NK-92 (cell line): ENCODE measurements around the gene NFATC2.

ENCODE experiments used
- DNase-seq: peaks from one replicate; lab custom pipeline; 2025; ENCODE audit not compliant: unreplicated experiment; lab: John Stamatoyannopoulos, UW

The NFATC2 gene

DNA sequence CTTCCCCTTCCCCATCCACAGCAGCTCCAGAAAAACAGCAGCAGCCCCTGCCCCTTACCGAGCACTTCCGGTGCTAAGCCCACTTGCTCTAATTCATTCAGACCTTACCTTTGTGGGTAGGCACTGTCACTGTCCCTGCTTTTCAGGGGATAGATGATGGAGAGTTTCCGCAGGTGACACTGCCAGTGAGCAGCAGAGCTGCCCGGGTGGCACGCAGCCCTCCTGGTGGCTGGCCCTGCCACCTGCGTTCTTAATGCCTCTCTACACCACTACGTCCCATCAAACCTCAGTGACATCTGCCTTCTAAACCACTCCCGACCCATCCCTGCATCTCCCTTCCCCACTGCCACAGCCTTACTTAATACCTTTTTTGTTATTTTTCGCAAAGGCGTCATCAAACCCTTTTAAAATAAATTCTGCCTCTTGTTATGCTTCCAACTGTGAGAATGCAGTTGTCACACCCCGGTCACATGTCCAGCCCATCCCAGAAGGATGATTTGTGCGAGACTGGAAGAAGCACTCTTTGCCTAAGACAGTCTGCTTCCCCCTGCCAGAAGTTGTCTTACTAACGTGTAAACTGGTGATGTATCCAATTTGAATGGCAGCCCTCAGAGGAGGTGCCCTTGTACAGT, 89.7 kb downstream of the NFATC2 start:
- DNase-seq = no peak

DNA sequence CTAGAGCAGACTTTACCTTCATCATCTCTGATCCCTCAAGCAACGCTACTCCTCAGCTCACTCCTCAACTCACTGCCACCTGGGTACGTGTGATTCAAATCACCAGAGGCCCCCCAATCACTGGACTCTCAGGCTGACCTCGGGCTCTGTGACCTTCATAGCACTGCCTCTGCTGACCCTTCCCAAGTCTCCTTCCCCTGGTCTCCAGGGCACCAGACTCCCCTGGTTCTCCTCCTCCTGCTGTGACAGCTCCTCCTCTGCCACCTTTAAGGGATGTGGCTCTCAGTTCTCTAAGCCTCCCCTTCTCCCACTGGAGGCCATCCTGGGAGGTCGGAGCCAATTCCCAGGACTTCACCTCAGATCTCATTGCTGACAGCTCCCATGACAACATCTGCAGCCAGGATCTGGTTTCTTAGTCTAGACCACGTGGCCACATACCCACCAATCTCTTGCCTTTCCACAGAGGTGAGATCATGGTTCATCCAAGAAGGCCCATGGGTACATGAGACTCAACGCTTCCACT, 90.4 kb downstream of the NFATC2 start:
- DNase-seq = no peak

DNA sequence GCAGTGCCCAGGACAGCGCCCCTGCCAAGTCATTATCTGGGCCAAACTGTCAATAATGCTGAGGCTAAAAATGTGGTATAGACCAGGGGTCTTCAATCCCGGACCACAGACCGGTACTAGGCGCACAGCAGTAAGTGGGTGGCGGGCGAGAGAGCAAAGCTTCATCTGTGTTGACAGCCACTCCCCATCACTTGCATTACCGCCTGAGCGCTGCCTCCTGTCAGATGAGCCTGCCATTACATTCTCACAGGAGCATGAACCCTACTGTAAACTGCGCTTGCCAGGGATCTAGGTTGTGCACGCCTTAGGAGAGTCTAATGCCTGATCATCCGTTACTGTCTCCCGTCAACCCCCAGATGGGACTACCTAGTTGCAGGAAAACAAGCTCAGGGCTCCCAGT, 91.0 kb downstream of the NFATC2 start:
- DNase-seq = no peak

DNA sequence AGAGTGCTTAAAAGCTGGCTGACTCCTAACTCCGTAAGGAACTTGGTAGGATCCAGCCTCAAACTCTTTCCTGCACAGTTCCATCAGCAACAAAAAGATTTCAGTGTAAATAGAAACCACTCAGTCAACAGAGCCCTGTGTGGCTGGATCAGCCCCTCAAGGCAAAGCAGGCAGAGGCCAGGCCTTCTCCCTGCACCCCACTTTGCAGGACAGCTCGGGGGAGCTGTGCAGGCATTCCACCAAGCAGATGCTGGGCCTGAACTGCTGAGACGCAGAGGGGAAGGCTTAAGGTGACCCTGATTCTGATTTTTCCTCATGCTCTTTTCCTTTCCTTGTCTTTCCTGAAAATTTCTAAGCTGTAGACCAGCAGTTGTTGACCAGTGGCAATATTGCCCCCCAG, 91.5 kb downstream of the NFATC2 start:
- no peak for DNase-seq

DNA sequence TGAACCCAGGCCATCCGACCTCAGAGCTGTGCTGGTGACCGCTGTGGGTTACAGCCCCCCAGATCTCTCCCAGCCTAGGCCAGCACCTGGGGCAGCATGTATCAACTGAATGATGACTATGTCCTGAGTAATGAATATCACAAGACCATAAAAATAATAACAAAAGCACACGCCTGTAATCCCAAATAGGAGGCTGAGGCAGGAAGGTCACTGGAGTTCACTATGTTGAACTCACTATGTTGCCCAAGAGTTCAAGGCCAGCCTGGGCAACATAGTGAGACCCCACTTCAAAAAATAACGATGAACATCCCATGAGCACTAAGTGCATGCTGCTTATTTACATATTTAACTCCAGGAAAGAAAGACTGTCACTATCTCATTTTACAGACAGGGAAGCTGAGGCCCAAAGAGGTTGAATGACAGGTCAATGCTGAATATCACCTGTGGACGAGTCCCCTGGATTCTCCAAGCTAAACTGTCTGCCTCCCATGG, 92.3 kb downstream of the NFATC2 start:
- DNase-seq = no peak

DNA sequence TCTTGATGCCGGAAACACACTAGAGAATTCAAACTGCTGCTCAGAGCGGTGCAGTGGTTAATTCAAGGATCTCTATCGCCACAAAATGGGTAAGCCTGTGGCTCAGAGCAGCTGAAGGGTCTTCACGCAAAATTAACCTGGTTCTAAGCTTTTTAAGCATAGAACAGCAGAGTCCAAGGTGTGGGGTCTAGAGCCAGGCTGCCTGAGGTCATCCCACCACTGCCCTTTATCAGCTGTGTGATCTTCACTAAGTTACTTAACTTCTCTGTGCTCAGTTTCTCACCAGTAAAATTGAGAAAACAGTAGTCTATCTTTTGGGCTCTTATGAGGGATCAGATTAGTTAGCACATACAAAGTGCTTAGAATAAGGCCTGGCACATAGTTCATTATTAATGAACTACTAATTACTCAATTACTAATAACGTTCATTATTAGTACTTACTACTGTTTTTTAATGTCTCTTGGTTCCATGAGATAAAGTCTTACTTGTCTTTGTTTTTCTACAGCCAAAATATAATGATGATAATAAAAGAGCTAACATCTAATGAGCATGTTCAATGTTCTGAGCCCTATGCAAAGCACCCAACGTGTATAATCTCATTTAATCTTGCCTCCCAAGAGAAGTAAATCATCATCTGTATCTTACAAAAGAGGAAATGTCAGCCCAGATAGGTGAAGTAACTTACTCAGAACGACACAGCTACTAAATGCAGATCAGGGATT, 92.9 kb downstream of the NFATC2 start:
- no peak for DNase-seq

DNA sequence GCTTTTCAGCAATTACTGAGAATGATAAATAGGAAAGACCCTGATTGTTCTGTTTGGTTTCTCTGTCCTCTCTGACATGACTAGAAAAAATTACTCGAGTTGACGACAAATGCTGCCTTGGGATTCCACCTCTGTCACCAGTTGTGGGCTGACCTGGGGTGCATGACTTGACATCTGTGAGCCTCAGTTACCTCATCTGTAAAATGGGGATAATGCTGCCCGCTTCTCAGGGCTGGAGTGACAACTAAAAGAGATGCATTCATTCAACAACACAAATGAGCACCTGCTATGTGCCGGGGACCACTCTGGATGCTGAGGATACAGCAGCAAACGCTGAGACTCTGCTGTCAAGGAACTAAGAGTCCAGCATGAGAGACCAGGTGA, 94.8 kb downstream of the NFATC2 start:
- DNase-seq = no peak

DNA sequence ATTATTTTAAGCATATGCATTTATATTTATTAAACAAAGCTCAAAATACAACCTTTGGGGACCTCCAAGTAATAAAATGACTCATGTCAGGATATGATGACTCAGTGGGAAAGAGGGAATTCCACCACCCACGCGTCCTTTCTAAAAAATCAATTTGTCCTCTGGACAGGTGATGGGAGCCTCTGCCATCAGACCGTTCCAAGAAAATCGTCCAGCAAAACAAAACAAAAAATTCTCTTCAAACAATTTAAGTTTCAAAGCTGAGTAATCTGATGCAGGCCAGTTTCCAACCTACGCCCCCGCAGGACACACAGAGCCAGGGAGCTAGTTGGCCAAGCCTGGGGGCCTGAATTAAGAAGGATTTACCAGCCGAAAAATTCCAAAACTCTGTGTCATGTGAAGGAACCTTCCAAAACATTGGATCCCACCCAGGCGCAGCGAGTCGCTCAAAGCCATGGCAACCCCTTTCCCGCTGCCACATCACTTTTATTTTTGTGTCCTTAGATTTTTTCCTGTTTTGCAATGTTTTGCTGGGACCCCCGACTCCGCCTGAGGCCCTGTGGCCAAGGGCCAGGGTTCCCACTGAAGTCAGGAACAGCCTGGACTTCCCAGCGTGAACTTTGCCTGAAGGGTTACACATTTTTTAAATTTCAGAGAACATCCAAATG, 95.3 kb downstream of the NFATC2 start:
- DNase-seq = no peak

DNA sequence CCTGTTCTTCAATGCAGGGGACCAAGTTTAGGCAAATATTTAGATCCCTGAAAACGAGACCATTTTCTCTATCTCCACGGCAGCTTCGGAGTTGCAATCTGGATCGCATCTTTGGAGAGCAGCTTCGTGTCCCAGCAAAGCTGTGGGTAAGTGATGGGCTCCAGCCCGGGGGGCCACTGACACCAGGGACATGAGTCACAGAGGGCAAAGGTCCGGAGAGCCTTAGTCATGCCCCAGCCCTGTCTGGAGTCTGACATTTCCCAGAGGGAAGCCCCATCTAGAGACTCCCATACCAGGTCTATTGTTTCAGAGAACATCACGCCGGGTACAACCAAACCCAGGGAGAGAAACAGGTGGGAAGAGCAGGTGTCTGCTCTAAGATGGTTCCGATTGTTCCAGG, 95.9 kb downstream of the NFATC2 start:
- DNase-seq = no peak

DNA sequence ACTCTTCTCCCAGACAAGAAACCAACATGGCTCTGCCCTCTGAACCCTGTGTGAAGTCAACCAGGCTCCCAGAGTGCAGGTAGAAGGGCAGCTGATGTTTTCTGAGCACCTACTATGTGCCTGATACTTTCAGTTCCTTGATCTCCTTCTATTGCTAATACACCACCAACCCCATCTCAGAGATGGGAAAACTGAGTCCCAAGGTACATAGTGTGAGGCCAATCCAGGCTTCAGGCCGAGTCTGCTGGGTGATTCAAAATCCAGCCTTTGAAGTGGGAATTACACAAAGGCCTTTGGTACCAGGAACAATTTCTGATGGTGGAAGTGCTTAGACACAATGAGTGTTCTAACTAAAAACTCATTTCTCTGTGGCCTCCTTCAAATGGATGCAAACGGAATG, 96.3 kb downstream of the NFATC2 start:
- no peak for DNase-seq

DNA sequence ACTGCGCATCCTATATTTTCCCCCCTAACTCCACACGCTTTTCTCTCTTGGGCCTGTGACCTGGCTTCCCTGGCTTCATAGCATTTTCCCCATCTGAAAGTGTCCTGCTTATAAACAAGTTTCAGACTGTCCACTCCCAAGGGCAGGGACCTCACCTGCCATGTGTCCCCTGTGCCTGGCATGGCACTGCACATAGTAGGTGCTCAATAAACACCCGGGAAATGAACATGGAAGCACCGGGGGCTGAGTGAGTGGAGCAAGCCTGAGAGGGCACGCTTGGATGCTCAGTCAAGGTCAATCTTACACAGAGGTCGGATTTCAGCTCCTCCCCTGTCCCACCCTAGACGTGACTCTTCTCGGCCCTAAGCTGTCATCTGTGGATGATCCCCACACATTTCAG, 96.9 kb downstream of the NFATC2 start:
- no peak for DNase-seq

DNA sequence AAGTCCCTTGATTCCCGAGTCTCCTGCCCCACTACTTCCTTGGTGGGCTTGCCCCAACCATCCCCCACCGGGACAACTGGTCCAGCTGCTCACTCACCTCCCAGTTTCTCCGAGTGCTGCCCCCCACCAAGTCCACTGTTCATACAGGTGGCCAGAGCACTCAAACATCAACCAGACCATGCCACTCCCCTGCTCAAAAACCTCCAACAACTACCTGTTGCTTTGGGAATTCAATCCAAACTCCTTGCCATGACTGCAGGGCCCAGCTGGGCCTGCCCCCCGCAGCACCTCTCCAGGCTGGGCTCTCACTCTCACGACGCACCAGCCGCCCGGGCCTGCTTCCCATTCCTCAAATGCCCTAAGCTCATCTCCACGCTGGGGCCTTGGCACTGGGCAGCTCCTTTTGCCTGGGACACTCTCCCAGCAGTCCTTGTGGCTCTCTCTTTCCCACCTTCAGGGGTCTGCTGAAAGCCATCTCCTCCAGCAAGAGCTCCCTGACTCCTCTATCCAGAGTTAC, 97.5 kb downstream of the NFATC2 start:
- DNase-seq = no peak

DNA sequence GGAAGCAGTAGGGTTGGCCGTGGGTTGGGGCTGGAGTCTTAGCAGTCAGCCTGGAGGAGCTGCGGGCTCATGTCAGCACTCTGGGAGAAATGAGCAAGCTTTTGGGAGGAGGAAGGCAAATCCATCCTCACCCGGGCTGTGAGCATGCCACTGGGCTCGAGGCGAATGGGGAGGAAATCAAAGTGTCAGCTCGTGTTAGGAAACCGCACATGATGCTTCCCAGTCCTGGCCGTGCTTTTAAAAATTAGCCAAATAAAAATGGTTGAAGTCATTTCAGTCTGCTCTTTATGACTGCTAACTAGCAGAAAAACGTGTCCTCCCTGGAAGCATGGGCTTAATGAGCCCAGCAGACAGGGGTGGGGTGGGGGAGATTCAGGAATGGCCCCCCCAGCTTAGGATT, 98.1 kb downstream of the NFATC2 start:
- DNase-seq = no peak

DNA sequence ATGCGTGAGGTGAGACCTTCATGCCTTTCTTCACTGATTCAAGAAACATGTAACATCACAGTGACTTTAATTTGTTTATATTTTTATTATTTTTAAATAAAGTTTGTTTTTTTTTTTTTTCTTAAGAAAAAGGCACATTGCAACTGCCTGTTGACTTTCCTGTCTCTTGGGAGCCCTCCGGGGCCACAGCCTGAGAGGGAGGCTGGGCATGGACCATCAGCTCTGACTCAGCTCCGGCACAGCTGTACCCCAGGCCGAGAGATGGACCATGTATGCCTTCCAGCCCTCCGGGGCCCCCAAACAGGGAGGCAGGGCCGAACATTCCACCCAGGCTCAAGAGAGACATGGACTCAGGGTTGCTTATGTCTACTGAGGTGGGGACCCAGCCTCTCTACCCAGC, 99.9 kb downstream of the NFATC2 start:
- DNase-seq = no peak

DNA sequence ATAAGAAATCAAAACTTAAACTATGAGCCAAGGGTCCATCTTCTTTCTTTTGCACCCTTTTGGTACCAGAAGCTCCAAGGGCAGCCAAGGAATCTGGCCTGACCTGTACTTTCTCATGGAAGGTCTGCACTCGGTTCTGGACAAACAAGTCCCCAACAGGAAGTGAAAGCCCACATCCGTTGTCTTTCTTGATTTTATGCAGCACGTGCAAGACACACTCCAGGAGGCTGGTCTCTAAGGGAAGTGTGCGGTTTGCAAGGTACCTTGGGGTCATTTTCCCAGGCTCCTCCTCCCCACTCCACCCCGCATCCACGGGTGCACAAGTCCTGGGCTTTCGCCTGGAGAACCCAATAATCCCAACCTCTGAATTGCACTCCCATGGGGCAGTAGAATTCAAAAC, 101.9 kb downstream of the NFATC2 start:
- no peak for DNase-seq

DNA sequence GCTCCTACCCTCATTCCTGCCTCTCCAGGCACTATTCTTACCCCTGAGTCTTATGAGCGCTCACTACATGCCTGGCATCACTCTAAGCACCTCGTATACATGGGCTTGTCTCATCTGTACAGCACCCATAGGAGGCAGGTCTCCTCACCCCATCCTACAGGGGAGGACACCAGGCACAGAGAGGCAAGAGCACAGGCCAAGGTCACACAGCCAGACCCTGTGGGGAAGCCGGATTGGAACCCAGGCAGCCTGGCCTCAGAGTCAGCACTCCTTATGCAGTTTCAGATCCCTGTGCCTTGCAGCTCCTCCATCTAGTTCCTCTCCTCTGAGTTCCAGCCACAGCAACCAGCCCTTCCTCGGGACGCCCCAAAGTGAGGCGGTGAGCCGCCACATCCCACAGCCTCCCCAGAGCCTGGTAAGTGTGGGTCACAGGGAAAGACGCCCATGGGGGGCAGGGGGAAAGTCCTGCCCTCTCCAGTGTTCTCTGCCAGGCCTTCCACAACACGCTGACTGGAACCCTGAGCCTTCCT, 103.3 kb downstream of the NFATC2 start:
- DNase-seq = no peak

DNA sequence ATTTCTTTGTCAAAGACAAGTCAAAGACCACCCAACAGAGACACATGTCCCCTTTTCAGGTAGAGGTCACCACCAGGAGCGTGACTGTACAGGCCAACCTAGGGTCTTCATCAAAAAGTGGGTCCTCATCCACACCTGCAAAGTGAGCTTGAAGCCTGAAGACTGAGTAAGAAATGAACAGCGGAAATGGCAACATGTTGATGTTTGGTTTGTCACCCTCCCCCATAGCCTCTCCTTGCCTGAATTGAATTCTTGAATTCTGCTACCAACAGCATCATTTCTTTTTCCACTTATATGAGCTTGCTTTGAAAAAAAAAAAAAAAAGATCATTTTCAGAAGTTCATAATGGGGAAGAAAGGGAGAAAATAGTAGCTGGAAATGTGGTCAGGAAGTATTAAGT, 104.4 kb downstream of the NFATC2 start:
- DNase-seq = no peak

DNA sequence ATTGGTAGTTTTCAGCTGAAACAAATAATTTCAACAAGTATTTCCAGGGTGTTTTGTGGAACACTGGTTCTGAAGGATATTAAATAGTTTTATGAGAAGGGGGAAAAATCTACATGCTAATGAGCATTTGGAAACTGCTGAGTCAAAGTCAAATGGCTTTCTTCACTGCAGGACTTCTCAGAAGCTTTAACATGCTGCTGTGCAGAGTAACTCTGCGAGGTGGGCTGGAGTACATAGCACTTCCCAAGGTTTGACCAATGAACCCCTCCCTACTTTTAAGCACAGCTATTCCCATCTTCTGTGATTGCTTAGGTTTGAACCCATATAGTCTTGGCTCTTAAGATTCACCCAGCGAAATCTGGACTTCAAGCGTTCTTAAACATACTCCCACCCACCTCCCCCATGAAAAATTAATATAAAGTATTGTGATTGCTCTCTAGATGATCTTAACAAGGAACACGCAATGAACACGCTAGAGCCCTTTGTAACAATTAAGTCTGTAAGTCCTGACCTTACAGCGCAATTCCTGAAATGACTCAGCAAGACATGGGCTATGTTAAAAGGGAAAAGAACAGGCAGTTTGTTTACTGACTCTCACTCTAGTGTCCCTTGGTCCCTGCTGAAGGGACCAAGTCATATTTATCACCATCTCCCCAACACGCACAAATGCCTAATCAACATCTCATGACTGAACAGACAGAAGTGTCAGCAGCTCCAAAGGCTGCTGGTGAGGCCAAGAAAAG, 105.2 kb downstream of the NFATC2 start:
- no peak for DNase-seq

DNA sequence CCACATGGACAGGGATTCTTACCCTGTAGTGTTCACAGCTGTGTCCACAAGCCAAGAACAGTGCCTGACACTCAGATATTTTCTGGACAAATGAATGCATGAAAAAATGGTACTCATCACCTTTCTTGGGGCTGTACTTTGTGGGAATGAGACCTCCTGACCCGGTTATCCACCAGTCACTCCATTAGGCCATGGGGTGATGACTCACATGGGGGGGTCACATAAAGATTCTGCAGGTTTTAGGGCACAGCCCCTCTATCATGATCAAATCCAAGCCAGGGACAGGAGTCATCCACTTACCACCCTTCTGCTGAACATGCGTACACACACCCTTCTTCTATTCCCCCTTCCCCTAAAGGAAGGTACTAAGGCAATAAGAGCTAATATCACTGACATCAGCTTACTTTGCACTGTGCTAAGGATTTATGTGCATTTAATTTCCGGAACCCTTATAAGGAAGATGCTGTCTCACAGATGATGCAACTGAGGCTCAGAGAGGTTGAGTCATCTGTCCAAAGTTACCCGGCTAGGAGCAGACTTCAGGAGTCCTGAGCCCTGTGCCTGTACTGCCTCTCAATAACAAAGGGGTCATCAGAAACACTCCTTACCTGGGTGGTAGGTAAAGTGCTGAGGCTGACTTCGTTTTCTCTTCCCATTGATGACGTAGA, 107.8 kb downstream of the NFATC2 start:
- no peak for DNase-seq

DNA sequence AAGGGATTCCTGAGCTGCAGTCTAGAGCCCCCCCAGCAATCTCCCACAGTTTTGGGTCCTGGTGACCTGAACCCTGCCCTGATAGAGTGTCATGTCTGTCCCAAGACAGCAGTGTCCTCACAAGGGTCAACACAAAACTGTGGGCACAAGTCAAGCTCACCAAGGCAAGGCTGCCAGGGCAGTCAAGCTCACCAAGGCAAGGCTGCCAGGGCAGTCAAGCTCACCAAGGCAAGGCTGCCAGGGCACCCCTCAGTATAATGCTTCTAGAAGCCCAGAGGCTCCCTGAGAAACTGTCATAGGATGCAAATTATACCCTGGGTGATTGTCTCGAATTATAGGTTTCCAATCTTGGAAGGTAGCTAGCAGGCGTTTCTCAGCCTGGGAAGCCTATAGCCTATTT, 108.5 kb downstream of the NFATC2 start:
- no peak for DNase-seq
